IPS-15b (cell line): ENCODE results near the gene GPR157.
"Not testable (repeated sequence)": the region's sequence is repeated elsewhere in the genome, so short reads cannot be mapped to it uniquely, and the experiment has no call there.

Source experiments
- H3K27me3 ChIP-seq: one replicate; pipeline ENCODE4 v1.6.1; 2013; ENCODE audit warnings: low read length; ENCODE audit not compliant: control insufficient read depth, insufficient read depth
- H3K36me3 ChIP-seq: one replicate; pipeline ENCODE4 v1.6.1; 2013; ENCODE audit warnings: low read length; ENCODE audit not compliant: control insufficient read depth, insufficient read depth
- H3K4me1 ChIP-seq: one replicate; pipeline ENCODE4 v1.6.1; 2013; ENCODE audit warnings: mild to moderate bottlenecking, low read length; ENCODE audit not compliant: control insufficient read depth, insufficient read depth
- H3K4me3 ChIP-seq: one replicate; pipeline ENCODE4 v1.5.1; 2013; ENCODE audit warnings: low read depth, low read length
- H3K9ac ChIP-seq: one replicate; pipeline ENCODE4 v1.6.1; 2013; ENCODE audit warnings: low read depth, mild to moderate bottlenecking, low read length
- H3K9me3 ChIP-seq: one replicate; pipeline ENCODE4 v1.6.1; 2013; ENCODE audit warnings: mild to moderate bottlenecking, low read length; ENCODE audit not compliant: control insufficient read depth, insufficient read depth

GPR157 gene

GRCh38 chr1:9145021-9145668, 16.2 kb upstream of the GPR157 start:
- H3K4me1 ChIP-seq, result no peaks in the 10 kb centered on the region
- H3K36me3 ChIP-seq, result peaks cover under 1% of the 10 kb centered on the region
- no peaks in the 10 kb centered on the region for H3K9me3 ChIP-seq
- no peak overlapping the region for H3K9ac ChIP-seq
- H3K4me3 ChIP-seq, result no peak overlapping the region
- no peaks in the 10 kb centered on the region for H3K27me3 ChIP-seq

DNA sequence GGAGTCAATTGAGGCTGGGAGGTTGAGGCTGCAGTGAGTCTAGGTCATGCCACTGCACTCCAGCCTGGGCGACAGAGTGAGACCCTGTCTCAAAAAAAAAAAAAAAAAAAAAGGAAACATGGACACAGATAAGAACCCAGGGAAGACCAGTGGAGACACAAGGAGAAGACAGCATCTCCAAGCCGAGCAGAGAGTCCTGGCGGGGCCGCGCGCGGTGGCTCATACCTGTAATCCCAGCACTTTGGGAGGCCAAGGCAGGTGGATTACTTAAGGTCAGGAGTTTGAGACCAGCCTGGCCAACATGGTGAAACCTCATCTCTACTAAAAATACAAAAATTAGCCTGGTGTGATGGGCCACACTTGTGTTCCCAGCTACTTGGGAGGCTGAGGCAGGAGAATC, 15.6 kb upstream of the GPR157 start:
- H3K4me3 ChIP-seq, H3K4me1 ChIP-seq, H3K9ac ChIP-seq, H3K27me3 ChIP-seq, H3K9me3 ChIP-seq, H3K36me3 ChIP-seq: not testable (repeated sequence)

- Histone ChIP-seq H3K4me1 (no peaks in the 10 kb centered on the region), H3K36me3 (no peaks in the 10 kb centered on the region), H3K4me3 (no peak overlapping the region), H3K9ac (no peak overlapping the region), H3K27me3 (no peaks in the 10 kb centered on the region), H3K9me3 (no peaks in the 10 kb centered on the region)
Measured at GRCh38 chr1:9143250-9143649, 14.3 kb upstream of the GPR157 start.

- Histone ChIP-seq H3K9me3 (no peaks in the 10 kb centered on the region), H3K27me3 (no peaks in the 10 kb centered on the region), H3K4me3 (no peak overlapping the region), H3K4me1 (no peaks in the 10 kb centered on the region), H3K9ac (no peak overlapping the region), H3K36me3 (no peaks in the 10 kb centered on the region)
Measured at GRCh38 chr1:9139930-9140329, 11.0 kb upstream of the GPR157 start.

- no peaks in the 10 kb centered on the region for H3K27me3 ChIP-seq
- H3K36me3 ChIP-seq, result no peaks in the 10 kb centered on the region
- no peak overlapping the region for H3K9ac ChIP-seq
- H3K4me3 ChIP-seq, result no peak overlapping the region
- H3K4me1 ChIP-seq, result no peaks in the 10 kb centered on the region
- H3K9me3 ChIP-seq, result no peaks in the 10 kb centered on the region
Measured at GRCh38 chr1:9136932-9137331, 8.0 kb upstream of the GPR157 start.

- H3K4me3 ChIP-seq, result no peak overlapping the region
- H3K27me3 ChIP-seq, result no peaks in the 10 kb centered on the region
- no peaks in the 10 kb centered on the region for H3K36me3 ChIP-seq
- H3K9me3 ChIP-seq, result no peaks in the 10 kb centered on the region
- H3K9ac ChIP-seq, result no peak overlapping the region
- H3K4me1 ChIP-seq, result no peaks in the 10 kb centered on the region
Measured at GRCh38 chr1:9135073-9135836, 6.4 kb upstream of the GPR157 start.

GRCh38 chr1:9133870-9134585, 5.1 kb upstream of the GPR157 start:
- Histone ChIP-seq H3K27me3 (no peaks in the 10 kb centered on the region), H3K9ac (no peak overlapping the region)

DNA sequence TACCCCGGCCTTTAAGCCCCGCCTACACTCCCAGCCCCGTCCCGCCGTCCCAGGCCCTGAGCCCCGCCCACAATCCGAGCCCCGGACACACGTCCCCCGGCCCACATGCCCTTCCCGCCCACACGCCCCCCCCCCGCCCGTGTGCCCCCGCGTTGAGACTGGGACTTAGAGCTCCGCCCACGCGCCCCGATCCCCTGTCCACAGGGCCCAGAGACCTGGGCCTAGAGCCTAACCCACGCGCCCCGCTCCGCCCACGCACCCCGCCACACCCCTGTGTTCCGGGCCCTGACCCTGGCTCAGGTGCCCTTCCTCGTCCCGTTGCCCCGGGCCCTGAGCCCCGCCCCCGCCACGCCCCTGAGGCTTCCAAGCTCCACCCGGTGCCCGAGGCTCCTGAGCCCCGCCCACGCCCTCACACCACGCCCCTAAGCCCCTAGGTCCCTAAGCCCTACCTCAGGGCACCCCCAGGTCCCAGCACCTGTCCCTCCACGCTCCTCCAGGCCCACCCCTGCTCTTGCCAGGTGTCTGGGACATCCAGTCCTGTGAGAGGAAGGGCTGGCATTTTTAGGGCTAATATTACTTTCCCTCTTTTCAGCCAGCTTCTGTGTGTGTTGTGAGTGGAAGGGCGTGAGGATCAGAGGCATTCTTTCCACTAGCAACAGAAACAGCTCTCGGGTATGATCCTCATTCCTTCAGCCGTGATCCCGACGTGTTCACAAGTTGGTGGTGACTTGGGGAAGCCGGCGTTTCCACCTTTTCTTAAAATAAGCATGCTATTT, 552 bp upstream of the GPR157 start:
- Histone ChIP-seq H3K9me3 (no peaks in the 10 kb centered on the region), H3K9ac (no peak overlapping the region), H3K4me3 (peak overlapping the region; percentile 39)

More at GRCh38 chr1:9133870-9134585, 5.1 kb upstream of the GPR157 start:
- Histone ChIP-seq H3K36me3 (no peaks in the 10 kb centered on the region), H3K9me3 (no peaks in the 10 kb centered on the region), H3K4me1 (no peaks in the 10 kb centered on the region), H3K4me3 (no peak overlapping the region)

GRCh38 chr1:9128166-9128519, 759 bp downstream of the GPR157 start:
- Histone ChIP-seq H3K4me3 (peak overlapping the region; percentile 66), H3K4me1 (no peaks in the 10 kb centered on the region), H3K9me3 (no peaks in the 10 kb centered on the region), H3K36me3 (no peaks in the 10 kb centered on the region), H3K9ac (peak overlapping the region; percentile 37), H3K27me3 (peaks cover 13% of the 10 kb centered on the region)

More for the DNA sequence above, 552 bp upstream of the GPR157 start:
- no peaks in the 10 kb centered on the region for H3K36me3 ChIP-seq
- no peaks in the 10 kb centered on the region for H3K4me1 ChIP-seq
- peaks cover 13% of the 10 kb centered on the region for H3K27me3 ChIP-seq

DNA sequence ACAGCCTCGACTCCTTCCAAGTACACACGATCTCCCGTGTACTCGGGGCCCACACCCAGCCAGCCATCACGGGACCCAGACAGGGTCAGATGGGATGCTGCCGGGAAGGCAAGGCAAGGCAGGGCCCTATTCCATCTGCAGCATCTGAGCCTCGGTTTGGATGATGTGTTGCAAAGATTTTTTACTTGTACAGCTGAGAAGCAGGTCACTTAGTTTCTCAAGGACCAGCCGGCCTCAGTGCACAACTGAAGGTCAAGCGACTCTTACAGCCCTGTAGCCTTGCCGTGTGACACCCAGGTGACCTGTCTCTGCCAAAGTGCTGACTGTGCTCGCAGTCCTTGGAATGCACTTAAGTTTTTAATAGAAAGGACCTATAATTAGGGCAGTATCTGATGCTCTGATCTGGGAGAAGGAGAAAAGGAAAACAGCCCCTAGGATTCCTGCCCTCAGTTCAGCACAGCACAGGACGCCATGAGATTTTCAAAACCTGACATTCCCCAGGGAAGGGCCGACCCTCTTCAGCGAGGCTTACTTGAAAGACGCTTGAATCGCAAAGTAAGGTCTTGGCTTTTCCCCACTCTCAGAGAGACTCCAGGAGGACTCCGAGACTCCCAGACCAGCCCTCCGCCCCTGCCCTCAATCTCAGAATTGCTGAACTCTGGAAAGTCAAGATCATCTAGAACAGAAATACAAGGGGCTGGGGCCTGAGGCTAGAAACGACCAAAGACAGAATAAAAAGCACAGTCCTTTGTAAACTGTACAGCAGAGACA, 1.3 kb downstream of the GPR157 start:
- Histone ChIP-seq H3K4me1 (no peaks in the 10 kb centered on the region), H3K9me3 (no peaks in the 10 kb centered on the region), H3K9ac (no peak overlapping the region)

GRCh38 chr1:9126511-9126910, 2.4 kb downstream of the GPR157 start:
- no peak overlapping the region for H3K4me3 ChIP-seq
- H3K36me3 ChIP-seq, result no peaks in the 10 kb centered on the region
- peaks cover 13% of the 10 kb centered on the region for H3K27me3 ChIP-seq
- no peaks in the 10 kb centered on the region for H3K4me1 ChIP-seq
- H3K9me3 ChIP-seq, result no peaks in the 10 kb centered on the region
- no peak overlapping the region for H3K9ac ChIP-seq

More for the DNA sequence above, 1.3 kb downstream of the GPR157 start:
- Histone ChIP-seq H3K4me3 (peak overlapping the region; percentile 66), H3K27me3 (peaks cover 13% of the 10 kb centered on the region), H3K36me3 (no peaks in the 10 kb centered on the region)
